HEK293T (cell line): Measurements from ENCODE around the gene GTPBP8.

ENCODE experiments used
- CTCF ChIA-PET: fragments of 350-600 bp; formaldehyde crosslinking; extraction: SDS; loops from one replicate; lab custom pipeline; 2021; ENCODE audit warnings: antibody characterized with exemption, inconsistent platforms; lab: Yijun Ruan, JAX
- POLR2A ChIA-PET: fragments of 350-600 bp; formaldehyde crosslinking; extraction: SDS; loops from one replicate; lab custom pipeline; 2020; ENCODE audit warnings: antibody characterized with exemption, inconsistent platforms; lab: Yijun Ruan, JAX
- DNase-seq: peaks from one replicate; pipeline ENCODE4 v3.0.0; 2012; ENCODE audit warnings: mixed read lengths; ENCODE audit errors: extremely low spot score
- ARNT ChIP-seq: fragments of 450-650 bp; IDR thresholded peaks from 2 replicates; pipeline ENCODE4 v1.6.1; 2017; ENCODE audit warnings: mild to moderate bottlenecking
- BHLHE40 ChIP-seq: fragments of 450-650 bp; IDR thresholded peaks from 2 replicates; pipeline ENCODE4 v1.6.1; 2016; ENCODE audit warnings: mild to moderate bottlenecking, moderate library complexity, borderline replicate concordance
- CTBP1 ChIP-seq: fragments of 450-650 bp; IDR thresholded peaks from 2 replicates; pipeline ENCODE4 v1.6.1; 2016; ENCODE audit warnings: borderline replicate concordance
- ELF4 ChIP-seq: fragments of 450-650 bp; IDR thresholded peaks from 2 replicates; pipeline ENCODE4 v1.6.1; 2017; ENCODE audit warnings: antibody characterized with exemption
- FOXA1 ChIP-seq: fragments of 450-650 bp; IDR thresholded peaks from 2 replicates; pipeline ENCODE4 v1.6.1; 2016; ENCODE audit warnings: mild to moderate bottlenecking
- FOXK2 ChIP-seq: fragments of 450-650 bp; IDR thresholded peaks from 2 replicates; pipeline ENCODE4 v1.6.1; 2016; ENCODE audit warnings: mild to moderate bottlenecking
- FOXM1 ChIP-seq: fragments of 450-650 bp; IDR thresholded peaks from 2 replicates; pipeline ENCODE4 v1.6.1; 2017; ENCODE audit warnings: mild to moderate bottlenecking, borderline replicate concordance
- HDGF ChIP-seq: fragments of 450-650 bp; IDR thresholded peaks from 2 replicates; pipeline ENCODE4 v1.6.1; 2017; ENCODE audit warnings: antibody characterized with exemption, borderline replicate concordance
- L3MBTL2 ChIP-seq: fragments of 450-650 bp; conservative IDR thresholded peaks from 2 replicates; pipeline ENCODE4 v1.6.1; 2016; ENCODE audit warnings: mild to moderate bottlenecking
- LEF1 ChIP-seq: fragments of 450-650 bp; IDR thresholded peaks from 2 replicates; pipeline ENCODE4 v1.6.1; 2017; ENCODE audit warnings: mild to moderate bottlenecking, borderline replicate concordance
- NFRKB ChIP-seq: fragments of 450-650 bp; IDR thresholded peaks from 2 replicates; pipeline ENCODE4 v1.6.1; 2016; ENCODE audit warnings: mild to moderate bottlenecking, moderate library complexity
- SP1 ChIP-seq: fragments of 450-650 bp; IDR thresholded peaks from 2 replicates; pipeline ENCODE4 v1.6.1; 2017
- SUZ12 ChIP-seq: fragments of 450-650 bp; IDR thresholded peaks from 2 replicates; pipeline ENCODE4 v1.6.1; 2016; ENCODE audit warnings: mild to moderate bottlenecking
- TARDBP ChIP-seq: fragments of 450-650 bp; IDR thresholded peaks from 2 replicates; pipeline ENCODE4 v1.6.1; 2016
- ZNF384 ChIP-seq: fragments of 450-650 bp; IDR thresholded peaks from 2 replicates; pipeline ENCODE4 v1.6.1; 2016
- TF ChIP-seq, protein P1 (sequence below): fragments of 450-650 bp; IDR thresholded peaks from 2 replicates; pipeline ENCODE4 v1.6.1; 2016

GTPBP8 gene

DNA sequence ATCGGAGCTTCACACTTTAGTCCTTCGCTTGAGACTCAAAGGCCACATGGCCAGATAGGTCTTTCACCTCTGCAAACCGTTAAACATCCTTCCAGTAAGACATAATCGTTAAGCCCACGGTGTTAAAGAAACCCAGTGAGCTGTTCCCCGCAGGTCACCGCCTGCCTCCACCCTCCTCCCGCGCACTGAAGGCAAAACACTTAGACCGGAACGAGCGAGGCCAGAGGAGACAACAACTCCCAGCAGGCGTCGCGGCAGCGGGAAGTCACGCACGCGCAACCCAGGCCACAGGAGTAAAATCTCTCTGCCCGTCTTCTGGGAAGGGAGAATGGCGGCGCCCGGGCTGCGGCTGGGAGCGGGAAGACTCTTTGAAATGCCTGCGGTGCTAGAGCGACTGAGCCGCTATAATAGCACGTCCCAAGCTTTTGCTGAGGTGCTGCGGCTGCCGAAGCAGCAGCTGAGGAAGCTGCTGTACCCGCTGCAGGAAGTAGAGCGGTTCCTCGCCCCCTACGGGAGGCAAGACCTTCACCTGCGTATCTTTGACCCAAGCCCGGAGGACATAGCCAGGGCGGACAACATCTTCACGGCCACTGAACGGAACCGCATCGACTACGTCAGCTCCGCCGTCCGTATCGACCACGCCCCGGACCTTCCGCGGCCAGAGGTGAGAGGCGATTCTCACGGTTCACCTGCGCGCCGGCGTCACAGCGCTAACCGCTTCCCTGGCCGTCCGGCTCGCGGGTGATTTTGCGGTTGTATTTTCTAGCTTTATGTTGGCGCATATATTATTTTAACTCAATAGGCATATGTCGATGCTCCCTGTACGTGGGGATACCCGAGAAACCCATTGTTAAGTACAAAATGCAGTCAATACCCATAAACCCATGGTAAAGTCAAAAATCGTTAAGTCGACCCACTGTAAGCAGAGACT lies at the start of gene GTPBP8:
Gene GTPBP8, plus strand, starts transcription at position 313 of the 931 bp plus-strand sequence. Its CDS starts 16 bp downstream, at position 329.
- TF ChIP-seq SUZ12 = no peak
- peak; percentile 98 for TF ChIP-seq L3MBTL2
- no peak for TF ChIP-seq LEF1
- TF ChIP-seq NFRKB = no peak
- TF ChIP-seq FOXK2 = no peak
- no peak for TF ChIP-seq ZNF384
- no peak for TF ChIP-seq FOXA1
- TF ChIP-seq ELF4 = peak; percentile 75
- TF ChIP-seq, protein P1, sequence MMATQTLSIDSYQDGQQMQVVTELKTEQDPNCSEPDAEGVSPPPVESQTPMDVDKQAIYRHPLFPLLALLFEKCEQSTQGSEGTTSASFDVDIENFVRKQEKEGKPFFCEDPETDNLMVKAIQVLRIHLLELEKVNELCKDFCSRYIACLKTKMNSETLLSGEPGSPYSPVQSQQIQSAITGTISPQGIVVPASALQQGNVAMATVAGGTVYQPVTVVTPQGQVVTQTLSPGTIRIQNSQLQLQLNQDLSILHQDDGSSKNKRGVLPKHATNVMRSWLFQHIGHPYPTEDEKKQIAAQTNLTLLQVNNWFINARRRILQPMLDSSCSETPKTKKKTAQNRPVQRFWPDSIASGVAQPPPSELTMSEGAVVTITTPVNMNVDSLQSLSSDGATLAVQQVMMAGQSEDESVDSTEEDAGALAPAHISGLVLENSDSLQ = no peak; the same call in 1 of the 2 replicates
- no peak for TF ChIP-seq HDGF
- DNase-seq = peak; percentile 87
- POLR2A ChIA-PET = interaction anchor here (0.8 to 1.8 kb wide), 15 partner anchors 10 to 429 kb away, joined by 3 to 12 read pairs (median 3); partner anchors contain the start of genes ATG3 and SLC35A5
- CTCF ChIA-PET = interaction anchor here (1.0 to 2.2 kb wide), 3 partner anchors 12 to 359 kb away, joined by 3 to 6 read pairs (median 4); no protein-coding TSS in a partner anchor

DNA sequence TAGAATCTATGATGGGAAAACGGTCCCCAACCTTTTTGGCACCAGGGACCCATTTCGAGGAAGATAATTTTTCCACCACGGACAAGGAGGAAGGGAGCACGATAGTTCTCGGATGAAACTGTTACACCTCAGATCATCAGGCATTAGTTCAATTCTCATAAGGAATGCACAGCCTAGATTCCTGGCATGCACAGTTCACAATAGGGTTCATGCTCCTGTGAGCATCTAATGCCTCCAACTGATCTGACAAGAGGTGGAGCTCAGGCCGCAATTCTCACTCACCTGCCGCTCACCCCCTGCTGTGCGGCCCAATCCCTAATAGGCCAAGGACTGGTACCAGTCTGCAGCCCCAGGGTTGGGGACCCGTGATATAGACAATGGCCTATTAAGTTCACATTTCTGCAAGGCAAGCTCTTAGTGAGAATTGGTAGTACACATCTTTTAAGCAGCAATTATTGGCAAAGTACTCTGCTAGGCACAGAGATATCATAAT lies 42.4 kb upstream of the GTPBP8 start:
- no peak for TF ChIP-seq SUZ12
- TF ChIP-seq TARDBP = no peak
- TF ChIP-seq ARNT = no peak
- no peak for TF ChIP-seq CTBP1
- no peak for TF ChIP-seq ZNF384
- no peak for TF ChIP-seq NFRKB
- no peak for TF ChIP-seq LEF1
- no peak for TF ChIP-seq BHLHE40
- ChIA-PET POLR2A (no interaction called here), CTCF (interaction anchor here (0.5 to 0.6 kb wide), 2 partner anchors 35 to 240 kb away, joined by 3 to 4 read pairs; no protein-coding TSS in a partner anchor)
- DNase-seq = no peak

DNA sequence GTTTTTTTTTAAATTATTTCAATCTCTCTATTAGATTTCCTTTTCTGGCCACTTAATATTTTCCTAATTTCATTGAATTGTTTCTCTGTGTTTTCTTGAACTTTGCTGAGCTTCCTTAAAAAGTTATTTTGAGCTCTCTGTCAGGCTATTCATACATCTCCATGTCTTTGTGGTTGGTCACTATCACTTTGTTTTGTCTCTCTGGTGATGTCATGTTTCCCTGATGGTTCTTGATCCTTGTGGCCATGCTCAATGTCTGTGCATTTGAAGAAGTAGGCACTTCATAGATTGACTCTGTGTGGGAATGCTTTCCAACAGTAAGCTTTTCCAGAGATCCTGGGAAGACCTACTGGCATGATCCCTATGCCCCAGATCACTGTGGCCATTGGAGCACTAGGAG lies 34.4 kb upstream of the GTPBP8 start:
- POLR2A ChIA-PET = no interaction called here
- TF ChIP-seq CTBP1 (no peak), HDGF (no peak)
- no peak for DNase-seq
- CTCF ChIA-PET = no interaction called here

DNA sequence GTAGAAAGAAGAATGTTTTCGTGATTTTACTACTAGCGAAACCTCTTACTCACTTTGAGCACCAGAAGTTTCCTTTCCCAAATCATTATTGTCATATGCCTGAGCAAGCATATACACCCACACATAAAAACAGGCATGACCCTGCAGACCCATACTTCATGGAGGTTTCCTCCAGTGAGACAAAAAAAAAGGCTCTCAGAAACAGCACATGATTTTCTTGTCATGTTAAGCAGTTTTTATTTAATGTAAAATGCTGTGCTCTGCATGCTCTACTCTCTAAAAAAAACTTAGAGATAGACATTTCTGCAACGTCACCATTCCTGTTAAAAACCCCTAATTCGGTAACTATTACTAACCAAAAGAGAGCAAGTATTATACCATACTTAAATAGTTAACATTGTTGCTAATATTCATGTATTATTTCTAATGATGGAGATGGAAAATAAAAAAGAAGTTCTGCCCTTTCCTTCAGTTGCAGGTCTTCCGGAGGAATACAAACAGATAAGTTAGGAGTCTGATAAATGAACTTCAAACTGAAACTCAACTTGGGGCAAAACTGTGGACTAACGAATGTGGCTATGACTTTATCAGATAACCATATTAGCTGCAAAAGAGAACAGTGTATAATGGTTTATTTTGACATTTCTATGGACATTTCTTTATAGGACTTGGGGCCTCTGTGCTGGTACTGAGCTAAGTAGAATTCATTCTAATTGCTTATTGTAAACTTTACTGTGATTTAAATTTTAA lies 31.8 kb upstream of the GTPBP8 start:
- ChIA-PET CTCF (no interaction called here), POLR2A (no interaction called here)
- TF ChIP-seq SUZ12 (no peak), ELF4 (no peak), FOXK2 (no peak)
- no peak for DNase-seq

DNA sequence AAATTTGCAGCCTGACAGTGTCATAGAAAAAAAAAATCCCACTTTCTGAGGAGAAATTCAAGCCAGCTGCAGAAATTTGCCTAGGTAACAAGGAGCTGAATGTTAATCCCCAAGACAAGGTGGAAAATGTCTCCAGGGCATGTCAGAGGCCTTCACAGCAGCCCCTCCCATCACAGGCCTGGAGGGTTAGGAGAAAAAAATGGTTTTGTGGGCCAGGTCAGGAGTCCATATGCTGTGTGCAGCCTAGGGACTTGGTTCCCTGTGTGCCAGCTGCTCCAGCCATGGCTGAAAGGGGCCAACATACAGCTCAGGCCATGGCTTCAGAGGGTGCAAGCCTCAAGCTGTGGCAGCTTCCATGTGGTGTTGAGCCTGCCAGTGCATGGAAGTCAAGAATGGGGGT lies 27.1 kb upstream of the GTPBP8 start:
- DNase-seq = no peak
- ChIA-PET CTCF (no interaction called here), POLR2A (no interaction called here)
- TF ChIP-seq ZNF384 (no peak), L3MBTL2 (no peak), BHLHE40 (no peak), TARDBP (no peak), ARNT (no peak), SUZ12 (no peak), LEF1 (no peak), CTBP1 (no peak), ELF4 (no peak), HDGF (no peak), FOXK2 (no peak), NFRKB (no peak), FOXA1 (no peak)
- TF ChIP-seq, protein P1 = no peak

DNA sequence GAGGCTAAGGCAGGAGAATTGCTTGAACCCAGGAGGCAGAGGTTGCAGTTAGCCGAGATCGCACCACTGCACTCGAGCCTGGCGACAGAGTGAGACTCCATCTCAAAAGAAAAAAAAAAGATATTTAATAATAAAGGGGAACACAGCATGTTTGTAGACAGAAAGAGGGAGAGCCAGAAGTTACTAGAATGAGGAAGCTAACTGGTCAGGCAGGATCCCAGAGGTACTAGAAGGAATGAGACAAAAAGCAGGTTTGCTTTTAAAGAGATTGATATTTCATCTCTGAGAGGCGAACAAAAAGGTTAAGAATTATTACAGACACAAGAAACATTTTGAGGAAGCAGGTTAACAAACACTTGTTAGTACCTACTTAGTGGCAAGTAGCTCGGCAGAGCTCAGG lies 25.1 kb upstream of the GTPBP8 start:
- DNase-seq = no peak
- TF ChIP-seq SUZ12 = no peak
- TF ChIP-seq ELF4 = no peak
- TF ChIP-seq BHLHE40 = no peak
- TF ChIP-seq NFRKB = no peak
- no peak for TF ChIP-seq CTBP1
- no peak for TF ChIP-seq FOXK2
- TF ChIP-seq L3MBTL2 = no peak
- no peak for TF ChIP-seq FOXA1
- TF ChIP-seq LEF1 = no peak
- TF ChIP-seq ZNF384 = no peak
- no peak for TF ChIP-seq HDGF
- no peak for TF ChIP-seq TARDBP
- TF ChIP-seq, protein P1 = no peak
- TF ChIP-seq SP1 = no peak
- no peak for TF ChIP-seq ARNT
- TF ChIP-seq FOXM1 = no peak
- ChIA-PET POLR2A (no interaction called here), CTCF (no interaction called here)
